Measurements from ENCODE around the gene NATD1.

The NATD1 gene

GRCh38 chr17:21252796-21253645, at the start of gene NATD1:
Gene NATD1, minus strand, starts transcription at chr17:21253410. Its CDS starts 146 bp downstream, at chr17:21253264.
- peak; percentile 84 for DNase-seq

- peak; percentile 89 for DNase-seq
Observed at GRCh38 chr17:21301593-21302550, 48.7 kb upstream of the NATD1 start.

GRCh38 chr17:21300601-21301571, 47.7 kb upstream of the NATD1 start:
- no peak for DNase-seq

- no peak for DNase-seq
Observed at GRCh38 chr17:21299981-21300600, 46.9 kb upstream of the NATD1 start.

- no peak for DNase-seq
Observed at GRCh38 chr17:21298983-21299519, 45.8 kb upstream of the NATD1 start.

GRCh38 chr17:21298056-21298982, 45.1 kb upstream of the NATD1 start:
- no peak for DNase-seq

GRCh38 chr17:21297597-21297996, 44.4 kb upstream of the NATD1 start:
- DNase-seq: no peak

GRCh38 chr17:21297026-21297520, 43.9 kb upstream of the NATD1 start:
- DNase-seq: no peak

- no peak for DNase-seq
Observed at GRCh38 chr17:21296097-21297025, 43.2 kb upstream of the NATD1 start.

- peak; percentile 65 for DNase-seq
Observed at GRCh38 chr17:21295036-21295952, 42.1 kb upstream of the NATD1 start.

- no peak for DNase-seq
Observed at GRCh38 chr17:21294321-21295035, 41.3 kb upstream of the NATD1 start.

- no peak for DNase-seq
Observed at GRCh38 chr17:21293831-21294210, 40.6 kb upstream of the NATD1 start.

- no peak for DNase-seq
Observed at GRCh38 chr17:21292867-21293830, 39.9 kb upstream of the NATD1 start.

- no peak for DNase-seq
Observed at GRCh38 chr17:21291862-21292261, 38.7 kb upstream of the NATD1 start.

- DNase-seq: no peak
Observed at GRCh38 chr17:21291357-21291756, 38.1 kb upstream of the NATD1 start.

All from SHP77 treated with DMSO at 0.1 percent for 48 hours (cell line).